Left ventricle myocardium inferior (tissue), 1 donor: ENCODE measurements around the gene CYYR1. TPM values are rescaled to one million over a fixed set of nuclear protein-coding genes. Genes with fewer than 3 reads are reported as not detected.

Experiments used
- DNase-seq: peaks from one replicate; pipeline ENCODE4 v3.0.0-alpha.2; 2020
- H3K27ac ChIP-seq: fragments of 200-600 bp; replicated peaks from 2 replicates; pipeline ENCODE4 v1.8.0; 2021
- H3K27me3 ChIP-seq: fragments of 200-600 bp; 2 replicates; pipeline ENCODE4 v1.8.0; 2021; ENCODE audit warnings: low read depth
- H3K36me3 ChIP-seq: fragments of 200-600 bp; 2 replicates; pipeline ENCODE4 v1.8.0; 2021
- H3K4me1 ChIP-seq: fragments of 200-600 bp; 2 replicates; pipeline ENCODE4 v1.8.0; 2021
- H3K4me3 ChIP-seq: fragments of 200-600 bp; 2 replicates; pipeline ENCODE4 v1.8.0; 2021; ENCODE audit warnings: mild to moderate bottlenecking, moderate library complexity
- H3K9me3 ChIP-seq: fragments of 200-600 bp; replicated peaks from 2 replicates; pipeline ENCODE4 v1.8.0; 2021
- CTCF ChIP-seq: fragments of 200-600 bp; IDR thresholded peaks from 2 replicates; pipeline ENCODE4 v1.8.0; 2021; ENCODE audit warnings: antibody characterized with exemption, mild to moderate bottlenecking, borderline replicate concordance
- intact Hi-C: fragments of 100-400 bp; cut with micrococcal nuclease; formaldehyde crosslinking; loops from one replicate; pipeline ENCODE4 v1.11.0; 2022
- total RNA-seq: library from RNA; stranded (reverse); fragmentation: NEBNext Ultra II Directional; extraction: Animal tissue kit (Norgen Biotek cat#: 25700); gene quantifications from one replicate; pipeline ENCODE4 v1.2.1, GENCODE V29; 2021
- donor health status: DM: no; HTN: yes; CAD: no; lungs with severe emphysema.

CYYR1 gene
- total RNA-seq, 1 donor from 2014 or later = 21.6 TPM

GRCh38 chr21:26512664-26513063 is 60.4 kb downstream of the CYYR1 start:
- H3K27ac ChIP-seq = no peak overlapping the region
- no peak overlapping the region for H3K4me3 ChIP-seq
- no peaks in the 10 kb centered on the region for H3K9me3 ChIP-seq
- no peak for TF ChIP-seq CTCF
- no peak for DNase-seq
- H3K36me3 ChIP-seq = no peaks in the 10 kb centered on the region
- H3K4me1 ChIP-seq = no peaks in the 10 kb centered on the region
- intact Hi-C loops = no loop called here
- no peaks in the 10 kb centered on the region for H3K27me3 ChIP-seq

GRCh38 chr21:26508903-26509302 is 64.2 kb downstream of the CYYR1 start:
- Histone ChIP-seq H3K4me3 (no peak overlapping the region), H3K9me3 (no peaks in the 10 kb centered on the region), H3K36me3 (no peaks in the 10 kb centered on the region), H3K27me3 (no peaks in the 10 kb centered on the region), H3K4me1 (no peaks in the 10 kb centered on the region), H3K27ac (no peak overlapping the region)
- no peak for DNase-seq
- no peak for TF ChIP-seq CTCF
- intact Hi-C loops = no loop called here

- H3K27me3 ChIP-seq = no peaks in the 10 kb centered on the region
- intact Hi-C loops = no loop called here
- peaks cover 11% of the 10 kb centered on the region for H3K4me1 ChIP-seq
- H3K9me3 ChIP-seq = no peaks in the 10 kb centered on the region
- no peaks in the 10 kb centered on the region for H3K36me3 ChIP-seq
- H3K4me3 ChIP-seq = no peak overlapping the region
- TF ChIP-seq CTCF = no peak
- H3K27ac ChIP-seq = no peak overlapping the region
- DNase-seq = no peak
These were observed 66.1 kb downstream of the CYYR1 start for GRCh38 chr21:26506956-26507355.

- peaks cover 13% of the 10 kb centered on the region for H3K4me1 ChIP-seq
- H3K9me3 ChIP-seq = peaks cover 2% of the 10 kb centered on the region
- no peak overlapping the region for H3K4me3 ChIP-seq
- H3K27me3 ChIP-seq = no peaks in the 10 kb centered on the region
- no peak overlapping the region for H3K27ac ChIP-seq
- intact Hi-C loops = no loop called here
- TF ChIP-seq CTCF = no peak
- no peaks in the 10 kb centered on the region for H3K36me3 ChIP-seq
- DNase-seq = no peak
These were observed 67.9 kb downstream of the CYYR1 start for GRCh38 chr21:26505211-26505610.

GRCh38 chr21:26503414-26503813 is 69.7 kb downstream of the CYYR1 start:
- no peak overlapping the region for H3K4me3 ChIP-seq
- no peaks in the 10 kb centered on the region for H3K27me3 ChIP-seq
- H3K27ac ChIP-seq = no peak overlapping the region
- peaks cover 13% of the 10 kb centered on the region for H3K4me1 ChIP-seq
- TF ChIP-seq CTCF = no peak
- DNase-seq = no peak
- peaks cover 15% of the 10 kb centered on the region for H3K9me3 ChIP-seq
- no peaks in the 10 kb centered on the region for H3K36me3 ChIP-seq
- intact Hi-C loops = no loop called here
